Measurements from ENCODE around the gene SPRR3.
"Not testable (repeated sequence)": the region's sequence is repeated elsewhere in the genome, so short reads cannot be mapped to it uniquely, and the experiment has no call there.

SPRR3 gene

GRCh38 chr1:152998476-152998875 lies 3.1 kb upstream of the SPRR3 start:
- Histone ChIP-seq H3K9me3 (ENCODE audit: control insufficient read depth, low read length) (no peaks in the 10 kb centered on the region), H3K4me2 (ENCODE audit: low read length, poor library complexity, severe bottlenecking) (no peak overlapping the region), H2AFZ (ENCODE audit: low read depth, low read length) (no peak overlapping the region), H3K14ac (ENCODE audit: low read length in 2 of 2) (no peak overlapping the region), H3K4ac (ENCODE audit: low read depth in 1 of 2, low read length in 2 of 2) (no peak overlapping the region), H3K27me3 (ENCODE audit: control insufficient read depth in 1 of 2, insufficient read depth in 1 of 2, low read length in 2 of 2) (no peaks in the 10 kb centered on the region), H3K36me3 (ENCODE audit: control insufficient read depth in 1 of 2, insufficient read depth in 2 of 2, low read depth in 1 of 2, low read length in 2 of 2) (no peaks in the 10 kb centered on the region), H3K18ac (ENCODE audit: low read depth in 1 of 2, low read length in 2 of 2) (no peak overlapping the region), H3K23ac (ENCODE audit: low read length in 2 of 2) (no peak overlapping the region), H2BK15ac (ENCODE audit: low read depth, poor library complexity, severe bottlenecking) (no peak overlapping the region), H3K4me3 (ENCODE audit: insufficient read depth in 1 of 2, low read depth in 1 of 2, low read length in 2 of 2) (no peak overlapping the region), H4K91ac (ENCODE audit: low read length) (no peak overlapping the region), H2BK12ac (ENCODE audit: low read length in 2 of 2) (no peak overlapping the region), H3K9ac (ENCODE audit: low read length) (no peak overlapping the region), H2BK120ac (ENCODE audit: low read depth, low read length) (no peak overlapping the region), H3K27ac (ENCODE audit: low read length, poor library complexity, severe bottlenecking) (no peak overlapping the region), H2BK5ac (ENCODE audit: low read depth, low read length, poor library complexity, severe bottlenecking) (no peak overlapping the region), H3K79me1 (replicated peaks; ENCODE audit: low read length, poor library complexity, severe bottlenecking) (no peaks in the 10 kb centered on the region), H2AK5ac (ENCODE audit: low read length, severe bottlenecking) (no peak overlapping the region), H3K4me1 (ENCODE audit: control insufficient read depth, insufficient read depth, low read depth, low read length) (no peaks in the 10 kb centered on the region), H4K8ac (ENCODE audit: low read length) (no peak overlapping the region)
- no peak for DNase-seq
- WGBS = 65% methylated on average over 4 of the region's 4 CpGs

- Histone ChIP-seq H4K8ac (ENCODE audit: low read length) (no peak overlapping the region), H3K27me3 (ENCODE audit: control insufficient read depth in 1 of 2, insufficient read depth in 1 of 2, low read length in 2 of 2) (no peaks in the 10 kb centered on the region), H3K36me3 (ENCODE audit: control insufficient read depth in 1 of 2, insufficient read depth in 2 of 2, low read depth in 1 of 2, low read length in 2 of 2) (no peaks in the 10 kb centered on the region), H4K91ac (ENCODE audit: low read length) (no peak overlapping the region), H2BK12ac (ENCODE audit: low read length in 2 of 2) (no peak overlapping the region), H3K4me2 (ENCODE audit: low read length, poor library complexity, severe bottlenecking) (no peak overlapping the region), H3K79me1 (replicated peaks; ENCODE audit: low read length, poor library complexity, severe bottlenecking) (no peaks in the 10 kb centered on the region), H2AFZ (ENCODE audit: low read depth, low read length) (no peak overlapping the region), H2AK5ac (ENCODE audit: low read length, severe bottlenecking) (no peak overlapping the region), H2BK120ac (ENCODE audit: low read depth, low read length) (no peak overlapping the region), H3K18ac (ENCODE audit: low read depth in 1 of 2, low read length in 2 of 2) (no peak overlapping the region), H3K9ac (ENCODE audit: low read length) (no peak overlapping the region), H3K4me1 (ENCODE audit: control insufficient read depth, insufficient read depth, low read depth, low read length) (no peaks in the 10 kb centered on the region), H3K23ac (ENCODE audit: low read length in 2 of 2) (no peak overlapping the region), H2BK5ac (ENCODE audit: low read depth, low read length, poor library complexity, severe bottlenecking) (no peak overlapping the region), H3K27ac (ENCODE audit: low read length, poor library complexity, severe bottlenecking) (no peak overlapping the region), H2BK15ac (ENCODE audit: low read depth, poor library complexity, severe bottlenecking) (no peak overlapping the region), H3K9me3 (ENCODE audit: control insufficient read depth, low read length) (no peaks in the 10 kb centered on the region), H3K4me3 (ENCODE audit: insufficient read depth in 1 of 2, low read depth in 1 of 2, low read length in 2 of 2) (no peak overlapping the region), H3K14ac (ENCODE audit: low read length in 2 of 2) (no peak overlapping the region), H3K4ac (ENCODE audit: low read depth in 1 of 2, low read length in 2 of 2) (no peak overlapping the region)
- 62% methylated on average over 5 of the region's 6 CpGs for WGBS
- no peak for DNase-seq
Observed at GRCh38 chr1:152999818-153000217, 1.7 kb upstream of the SPRR3 start.

GRCh38 chr1:153000294-153000693 lies 1.3 kb upstream of the SPRR3 start:
- no peaks in the 10 kb centered on the region for H3K79me1 ChIP-seq (replicated peaks; ENCODE audit: low read length, poor library complexity, severe bottlenecking)
- no peak overlapping the region for H3K4me2 ChIP-seq (ENCODE audit: low read length, poor library complexity, severe bottlenecking)
- no peak overlapping the region for H2BK5ac ChIP-seq (ENCODE audit: low read depth, low read length, poor library complexity, severe bottlenecking)
- H3K9ac ChIP-seq (ENCODE audit: low read length) = no peak overlapping the region
- no peak overlapping the region for H2BK12ac ChIP-seq (ENCODE audit: low read length in 2 of 2)
- no peak overlapping the region for H2AFZ ChIP-seq (ENCODE audit: low read depth, low read length)
- no peak overlapping the region for H2BK15ac ChIP-seq (ENCODE audit: low read depth, poor library complexity, severe bottlenecking)
- no peak overlapping the region for H3K18ac ChIP-seq (ENCODE audit: low read depth in 1 of 2, low read length in 2 of 2)
- no peak overlapping the region for H3K23ac ChIP-seq (ENCODE audit: low read length in 2 of 2)
- H4K8ac ChIP-seq (ENCODE audit: low read length) = no peak overlapping the region
- H4K91ac ChIP-seq (ENCODE audit: low read length) = no peak overlapping the region
- no peaks in the 10 kb centered on the region for H3K27me3 ChIP-seq (ENCODE audit: control insufficient read depth in 1 of 2, insufficient read depth in 1 of 2, low read length in 2 of 2)
- no peak overlapping the region for H3K4me3 ChIP-seq (ENCODE audit: insufficient read depth in 1 of 2, low read depth in 1 of 2, low read length in 2 of 2)
- no peak overlapping the region for H3K4ac ChIP-seq (ENCODE audit: low read depth in 1 of 2, low read length in 2 of 2)
- no peak overlapping the region for H2AK5ac ChIP-seq (ENCODE audit: low read length, severe bottlenecking)
- H3K27ac ChIP-seq (ENCODE audit: low read length, poor library complexity, severe bottlenecking) = no peak overlapping the region
- no peaks in the 10 kb centered on the region for H3K9me3 ChIP-seq (ENCODE audit: control insufficient read depth, low read length)
- no peak overlapping the region for H2BK120ac ChIP-seq (ENCODE audit: low read depth, low read length)
- H3K4me1 ChIP-seq (ENCODE audit: control insufficient read depth, insufficient read depth, low read depth, low read length) = no peaks in the 10 kb centered on the region
- WGBS = 90% methylated on average over 1 of the region's 1 CpG
- no peak overlapping the region for H3K14ac ChIP-seq (ENCODE audit: low read length in 2 of 2)
- no peaks in the 10 kb centered on the region for H3K36me3 ChIP-seq (ENCODE audit: control insufficient read depth in 1 of 2, insufficient read depth in 2 of 2, low read depth in 1 of 2, low read length in 2 of 2)
- no peak for DNase-seq

GRCh38 chr1:153011235-153011758 lies 9.7 kb downstream of the SPRR3 start:
- not testable (repeated sequence) for H3K79me1 ChIP-seq (replicated peaks; ENCODE audit: low read length, poor library complexity, severe bottlenecking); DNase-seq; H3K4me1 ChIP-seq (ENCODE audit: control insufficient read depth, insufficient read depth, low read depth, low read length); H3K4me3 ChIP-seq (ENCODE audit: insufficient read depth in 1 of 2, low read depth in 1 of 2, low read length in 2 of 2); H2AFZ ChIP-seq (ENCODE audit: low read depth, low read length); H3K4ac ChIP-seq (ENCODE audit: low read depth in 1 of 2, low read length in 2 of 2); H3K27me3 ChIP-seq (ENCODE audit: control insufficient read depth in 1 of 2, insufficient read depth in 1 of 2, low read length in 2 of 2); H3K23ac ChIP-seq (ENCODE audit: low read length in 2 of 2); H2BK12ac ChIP-seq (ENCODE audit: low read length in 2 of 2); H2AK5ac ChIP-seq (ENCODE audit: low read length, severe bottlenecking); H2BK120ac ChIP-seq (ENCODE audit: low read depth, low read length); H4K91ac ChIP-seq (ENCODE audit: low read length); H2BK5ac ChIP-seq (ENCODE audit: low read depth, low read length, poor library complexity, severe bottlenecking); H3K27ac ChIP-seq (ENCODE audit: low read length, poor library complexity, severe bottlenecking); H3K9me3 ChIP-seq (ENCODE audit: control insufficient read depth, low read length); H3K9ac ChIP-seq (ENCODE audit: low read length); H3K36me3 ChIP-seq (ENCODE audit: control insufficient read depth in 1 of 2, insufficient read depth in 2 of 2, low read depth in 1 of 2, low read length in 2 of 2); H3K4me2 ChIP-seq (ENCODE audit: low read length, poor library complexity, severe bottlenecking); H2BK15ac ChIP-seq (ENCODE audit: low read depth, poor library complexity, severe bottlenecking); H3K14ac ChIP-seq (ENCODE audit: low read length in 2 of 2); H4K8ac ChIP-seq (ENCODE audit: low read length); H3K18ac ChIP-seq (ENCODE audit: low read depth in 1 of 2, low read length in 2 of 2)
- WGBS = 78% methylated on average over 7 of the region's 8 CpGs

Measured in mesenchymal stem cell (in vitro differentiated cells and primary cell).